HepG2 (cell line): Measurements from ENCODE around the gene CHPF. TPM values are rescaled to one million over a fixed set of nuclear protein-coding genes. Genes with fewer than 3 reads are reported as not detected.

Experiments
- ATAC-seq: fragments of 200-7000 bp; cut with Tn5 transposase; 3 replicates; pipeline ENCODE4 v1.9.1; 2020; ENCODE audit warnings: mild to moderate bottlenecking, moderate library complexity
- BruUV-seq: library from RNA; stranded (reverse); fragments of 400-500 nt; replicated peaks from 2 replicates; lab custom pipeline; 2021; lab: Mats Ljungman, UMichigan
- CTCF ChIA-PET: fragments of 300-600 bp; formaldehyde crosslinking; extraction: SDS; loops from one replicate; lab custom pipeline; 2021; ENCODE audit warnings: low total read pairs, inconsistent platforms, low intra/inter-chr PET ratio; lab: Yijun Ruan, JAX
- POLR2A ChIA-PET: fragments of 350-600 bp; sonication (Branson Sonifier 250); formaldehyde crosslinking; loops from one replicate; lab custom pipeline; 2020; ENCODE audit warnings: antibody characterized with exemption, inconsistent platforms; lab: Yijun Ruan, JAX
- DNase-seq: peaks from one replicate; pipeline ENCODE4 v3.0.0-alpha.2; 2015; ENCODE audit warnings: low spot score
- FAIRE-seq: peaks from 3 replicates; lab custom pipeline; 2011; peaks lifted over from hg19 to GRCh38; lab: Jason Lieb, UNC
- H2AFZ ChIP-seq: one replicate; pipeline ENCODE4 v1.6.1; 2011; ENCODE audit warnings: low read length, inconsistent platforms
- H3K27ac ChIP-seq: fragments of 300-600 bp; 3 replicates; pipeline ENCODE4 v1.8.0; 2011; ENCODE audit warnings: mixed run types, mild to moderate bottlenecking, mixed read lengths, low read length, inconsistent platforms; ENCODE audit not compliant: insufficient read depth; ENCODE audit errors: extremely low read length
- H3K27me3 ChIP-seq, 2 experiments: fragments of 200-600 bp in 1 of 2; 2 replicates in 1 of 2; 3 replicates in 1 of 2; pipeline versions ENCODE4 v1.6.0 to v1.8.0; 2011; ENCODE audit warnings: low read length in 2 of 2, mild to moderate bottlenecking in 2 of 2, moderate library complexity in 2 of 2, inconsistent platforms in 1 of 2; ENCODE audit not compliant: insufficient read depth in 2 of 2, control insufficient read depth in 1 of 2
- H3K36me3 ChIP-seq, 2 experiments: fragments of 200-600 bp in 1 of 2; replicated peaks in 1 of 2; 2 replicates in 1 of 2; 3 replicates in 1 of 2; pipeline versions ENCODE4 v1.5.1 to v1.8.0; 2011; ENCODE audit warnings: low read length in 2 of 2, inconsistent platforms in 1 of 2; ENCODE audit not compliant: insufficient read depth in 2 of 2, control insufficient read depth in 1 of 2
- H3K4me1 ChIP-seq: 2 replicates; pipeline ENCODE4 v1.5.1; 2012; ENCODE audit warnings: low read length, inconsistent platforms; ENCODE audit not compliant: insufficient read depth
- H3K4me2 ChIP-seq: 2 replicates; pipeline ENCODE4 v1.6.0; 2011; ENCODE audit warnings: low read depth, low read length, inconsistent platforms
- H3K4me3 ChIP-seq, 3 experiments: fragments of 200-600 bp in 1 of 3; sonication (generic), shearing (Covaris generic) in 1 of 3; replicated peaks in 1 of 3; 2 replicates each; pipeline ENCODE4 v1.5.1; 2011 to 2016; ENCODE audit warnings: low read length in 3 of 3, inconsistent platforms in 2 of 3, low read depth in 2 of 3, mild to moderate bottlenecking in 2 of 3, control low read depth in 1 of 3, mixed read lengths in 1 of 3; ENCODE audit not compliant: insufficient read depth in 1 of 3
- H3K79me2 ChIP-seq: one replicate; pipeline ENCODE4 v1.6.1; 2011; ENCODE audit warnings: low read length, inconsistent platforms; ENCODE audit not compliant: insufficient read depth
- H3K9ac ChIP-seq: 2 replicates; pipeline ENCODE4 v1.6.0; 2011; ENCODE audit warnings: mild to moderate bottlenecking, low read depth, low read length, inconsistent platforms; ENCODE audit not compliant: insufficient read depth
- H3K9me3 ChIP-seq: 2 replicates; pipeline ENCODE4 v1.5.1; 2012; ENCODE audit warnings: mild to moderate bottlenecking, low read length
- H4K20me1 ChIP-seq: 2 replicates; pipeline ENCODE4 v1.6.0; 2011; ENCODE audit warnings: inconsistent platforms, mild to moderate bottlenecking, low read length, moderate library complexity; ENCODE audit not compliant: insufficient read depth
- MED13 ChIP-seq: sonication (generic); formaldehyde crosslinking; IDR thresholded peaks from 2 replicates; pipeline ENCODE4 v1.5.0; 2020; ENCODE audit warnings: missing genetic modification reagents
- WIZ ChIP-seq: sonication (generic); formaldehyde crosslinking; IDR thresholded peaks from 2 replicates; pipeline ENCODE4 v1.5.1; 2020; ENCODE audit warnings: mild to moderate bottlenecking, missing genetic modification reagents
- ZNF12 ChIP-seq: sonication (generic); formaldehyde crosslinking; IDR thresholded peaks from 2 replicates; pipeline ENCODE4 v1.5.0; 2020; ENCODE audit warnings: missing genetic modification reagents
- ZNF180 ChIP-seq: sonication (generic); formaldehyde crosslinking; IDR thresholded peaks from 2 replicates; pipeline ENCODE4 v1.4.0; 2020; ENCODE audit warnings: low read depth, missing genetic modification reagents, borderline replicate concordance
- ZNF589 ChIP-seq: sonication (generic); formaldehyde crosslinking; conservative IDR thresholded peaks from 2 replicates; pipeline ENCODE4 v1.8.0; 2022; ENCODE audit warnings: mild to moderate bottlenecking, moderate library complexity, missing genetic modification reagents
- ZNF644 ChIP-seq: IDR thresholded peaks from 2 replicates; pipeline ENCODE4 v1.6.1; 2016; ENCODE audit warnings: low read depth
- whole genome bisulfite sequencing: methylation state at CpG from one replicate; pipeline ENCODE4 v1.1.6; 2017; ENCODE audit warnings: low lambda C conversion rate; 5-methylcytosine and 5-hydroxymethylcytosine counted together
- in situ Hi-C: cut with HindIII; loops from 2 replicates; pipeline ENCODE4 v1.10.0; 2017; ENCODE audit warnings: low pct_unique_long_range_greater_than_20kb; ENCODE audit not compliant: extremely low pct_ligation_motif_present
- intact Hi-C: fragments of 100-400 bp; cut with micrococcal nuclease; formaldehyde crosslinking; loops from one replicate; pipeline ENCODE4 v1.10.0; 2022; ENCODE audit not compliant: unreplicated experiment
- polyA plus RNA-seq, 8 experiments: library from polyadenylated mRNA; depleted of rRNA in 3 of 8; stranded (reverse) in 7 of 8; unstranded in 1 of 8; fragments of >200 nt; fragmentation: Illumina TruSeq in 4 of 8; extraction: Trizol in 4 of 8; gene quantifications; 2 replicates each; pipeline versions ENCODE4 v1.2.1 to v1.2.3, GENCODE V29; 2011 to 2016; ENCODE audit warnings: low read depth in 4 of 8, missing spikeins in 1 of 8, mixed read lengths in 1 of 8; ENCODE audit not compliant: insufficient read depth in 1 of 8
- total RNA-seq, 5 experiments: library from RNA; depleted of rRNA; stranded (reverse); fragments of >200 nt; fragmentation: Illumina TruSeq; extraction: Trizol; gene quantifications; 2 replicates each; pipeline ENCODE4 v1.2.3, GENCODE V29; 2016; ENCODE audit warnings: low read depth in 1 of 5
- TF ChIP-seq, protein P1 (sequence below): sonication (generic); formaldehyde crosslinking; conservative IDR thresholded peaks from 2 replicates; pipeline ENCODE4 v1.8.1; 2023; ENCODE audit warnings: missing genetic modification reagents

Gene CHPF
- total and polyA plus RNA-seq, 2 of the 13 experiments (the other 11 are each of a cell fraction or from before 2014, with no cell fraction given) = 79.6 to 111 TPM

DNA sequence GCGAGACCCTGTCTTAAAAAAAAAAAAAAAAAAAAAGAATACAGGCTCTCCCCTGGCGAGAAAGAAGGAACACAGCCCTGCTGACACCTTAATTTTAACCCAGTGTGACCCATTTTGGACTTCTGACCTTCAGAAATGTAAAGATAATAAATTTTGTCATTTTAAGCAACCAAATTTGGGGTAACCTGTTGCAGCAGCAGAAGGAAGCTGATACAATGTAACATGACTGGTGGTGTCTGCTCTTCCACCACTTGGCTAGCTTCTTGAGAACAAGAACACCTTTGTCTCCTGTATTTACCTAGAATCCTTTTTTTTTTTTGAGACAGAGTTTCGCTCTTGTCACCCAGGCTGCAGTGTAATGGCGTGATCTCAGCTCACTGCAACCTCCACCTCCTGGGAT, 47.5 kb upstream of the CHPF start:
- intact Hi-C loops (no loop called here), in situ Hi-C loops (no loop called here)
- no TSS peak for BruUV-seq
- H3K79me2 ChIP-seq = no peaks in the 10 kb centered on the region
- no peak overlapping the region for H3K27ac ChIP-seq
- H2AFZ ChIP-seq = no peak overlapping the region
- no peaks in the 10 kb centered on the region for H3K9me3 ChIP-seq
- no peak for ATAC-seq
- 54% methylated on average over 4 of the region's 4 CpGs for WGBS
- TF ChIP-seq ZNF644 (CRISPR knock-in tag) = no peak
- TF ChIP-seq ZNF12 (CRISPR knock-in tag) = peak; percentile 99
- no peak for FAIRE-seq
- H3K36me3 ChIP-seq = no peaks in the 10 kb centered on the region
- H3K9ac ChIP-seq = no peak overlapping the region
- no peaks in the 10 kb centered on the region for H3K27me3 ChIP-seq
- ChIA-PET CTCF (no interaction called here), POLR2A (interaction anchor here (1.5 kb wide), 1 partner anchor 20 kb away, joined by 9 read pairs; the partner anchor contains the start of gene OBSL1)
- peaks cover 63% of the 10 kb centered on the region for H3K4me1 ChIP-seq
- no peak overlapping the region for H3K4me3 ChIP-seq
- no peak overlapping the region for H3K4me2 ChIP-seq
- no peaks in the 10 kb centered on the region for H4K20me1 ChIP-seq
- DNase-seq = no peak

DNA sequence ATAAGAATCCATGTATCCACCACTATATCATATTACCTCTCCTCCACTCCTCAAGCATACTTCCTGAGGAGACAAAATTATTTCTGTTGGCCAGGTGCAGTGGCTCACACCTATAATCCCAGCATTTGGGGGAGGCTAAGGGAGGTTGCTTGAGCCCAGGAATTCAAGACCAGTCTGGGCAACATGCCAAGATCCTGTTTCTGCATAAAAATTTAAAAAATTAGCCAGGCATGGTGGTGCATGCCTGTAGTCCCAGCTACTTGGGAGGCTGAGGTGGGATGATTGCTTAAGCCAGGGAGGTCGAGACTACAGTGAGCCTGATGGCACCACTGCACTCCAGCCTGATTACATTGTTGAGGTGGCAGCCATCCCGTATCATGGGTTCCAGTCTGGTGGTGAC, 37.7 kb upstream of the CHPF start:
- ChIA-PET POLR2A (no interaction called here), CTCF (no interaction called here)
- Histone ChIP-seq H3K4me1 (peaks cover 54% of the 10 kb centered on the region), H3K4me3 (no peak overlapping the region), H3K36me3 (no peaks in the 10 kb centered on the region), H3K4me2 (no peak overlapping the region), H3K9ac (no peak overlapping the region), H3K9me3 (no peaks in the 10 kb centered on the region), H3K79me2 (no peaks in the 10 kb centered on the region), H3K27me3 (no peaks in the 10 kb centered on the region; a peak in 1 of 5 replicates), H3K27ac (no peak overlapping the region), H4K20me1 (no peaks in the 10 kb centered on the region), H2AFZ (no peak overlapping the region)
- FAIRE-seq (no peak), DNase-seq (no peak), ATAC-seq (no peak)
- in situ Hi-C loops (no loop called here), intact Hi-C loops (no loop called here)
- WGBS = no CpG with 5 or more reads among the region's 2 CpGs
- no TSS peak for BruUV-seq
- TF ChIP-seq ZNF180 (no peak), ZNF589 (no peak), MED13 (CRISPR knock-in tag) (no peak), WIZ (CRISPR knock-in tag) (no peak)
- TF ChIP-seq, protein P1, sequence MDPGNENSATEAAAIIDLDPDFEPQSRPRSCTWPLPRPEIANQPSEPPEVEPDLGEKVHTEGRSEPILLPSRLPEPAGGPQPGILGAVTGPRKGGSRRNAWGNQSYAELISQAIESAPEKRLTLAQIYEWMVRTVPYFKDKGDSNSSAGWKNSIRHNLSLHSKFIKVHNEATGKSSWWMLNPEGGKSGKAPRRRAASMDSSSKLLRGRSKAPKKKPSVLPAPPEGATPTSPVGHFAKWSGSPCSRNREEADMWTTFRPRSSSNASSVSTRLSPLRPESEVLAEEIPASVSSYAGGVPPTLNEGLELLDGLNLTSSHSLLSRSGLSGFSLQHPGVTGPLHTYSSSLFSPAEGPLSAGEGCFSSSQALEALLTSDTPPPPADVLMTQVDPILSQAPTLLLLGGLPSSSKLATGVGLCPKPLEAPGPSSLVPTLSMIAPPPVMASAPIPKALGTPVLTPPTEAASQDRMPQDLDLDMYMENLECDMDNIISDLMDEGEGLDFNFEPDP (CRISPR knock-in tag) = 0 out of 2 replicates have a peak, but pooled peaks have one; percentile 28
